Chondrocyte (in vitro differentiated cells): ENCODE measurements around the gene C12orf76. TPM values are rescaled to one million over a fixed set of nuclear protein-coding genes. Genes with fewer than 3 reads are reported as not detected.
"Not testable (repeated sequence)": the region's sequence is repeated elsewhere in the genome, so short reads cannot be mapped to it uniquely, and the experiment has no call there.

ENCODE experiments used
- DNase-seq: peaks from one replicate; pipeline ENCODE4 v3.0.0; 2021; ENCODE audit warnings: mixed read lengths, low spot score
- H3K27ac Mint-ChIP-seq: one replicate; pipeline ENCODE4 v1.8.0; 2021; ENCODE audit warnings: mild to moderate bottlenecking, moderate library complexity, mixed read lengths; ENCODE audit not compliant: unreplicated experiment
- H3K27me3 Mint-ChIP-seq: 2 replicates; pipeline ENCODE4 v1.8.0; 2021; ENCODE audit warnings: low read depth, mixed read lengths
- H3K36me3 Mint-ChIP-seq: 2 replicates; pipeline ENCODE4 v1.8.0; 2021; ENCODE audit warnings: low read depth, mixed read lengths
- H3K4me1 Mint-ChIP-seq: 2 replicates; pipeline ENCODE4 v1.8.0; 2021; ENCODE audit warnings: low read depth, mild to moderate bottlenecking, mixed read lengths
- H3K4me3 Mint-ChIP-seq: one replicate; pipeline ENCODE4 v1.8.0; 2021; ENCODE audit warnings: mild to moderate bottlenecking, moderate library complexity, mixed read lengths; ENCODE audit not compliant: unreplicated experiment
- H3K9me3 Mint-ChIP-seq: 2 replicates; pipeline ENCODE4 v1.8.0; 2021; ENCODE audit warnings: low read depth, mixed read lengths
- CTCF ChIP-seq: fragments of 200-600 bp; sonication (generic); IDR thresholded peaks from 2 replicates; pipeline ENCODE4 v1.5.0; 2021; ENCODE audit warnings: antibody characterized with exemption, mild to moderate bottlenecking, moderate library complexity
- total RNA-seq: library from RNA; stranded (reverse); gene quantifications from 3 replicates; pipeline ENCODE4 v1.2.1, GENCODE V29; 2021

C12orf76 gene
- total RNA-seq, 1 donor from 2014 or later: 8.2 TPM

DNA sequence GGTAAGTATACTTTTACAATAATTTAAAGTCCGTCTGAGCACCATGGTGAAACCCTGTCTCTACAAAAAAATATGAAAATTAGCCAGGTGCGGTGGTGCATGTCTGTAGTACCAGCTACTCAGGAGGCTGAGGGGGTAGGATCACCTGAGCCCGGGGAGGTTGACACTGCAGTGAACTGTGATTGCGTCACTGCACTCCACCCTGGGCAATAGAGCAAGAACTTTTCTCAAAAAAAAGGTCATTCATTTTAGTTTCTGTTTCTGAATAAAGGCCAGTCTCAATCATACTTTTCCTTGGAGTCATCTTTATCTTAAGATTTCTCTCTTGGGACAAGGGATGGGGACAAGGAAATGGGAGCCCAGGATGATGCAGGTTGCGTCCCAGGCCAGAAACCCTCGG, 36.2 kb downstream of the C12orf76 start:
- H3K4me3 Mint-ChIP-seq: no peak overlapping the region

GRCh38 chr12:110010853-110011723, 37.2 kb downstream of the C12orf76 start:
- H3K4me3 Mint-ChIP-seq: no peak overlapping the region
- H3K4me1 Mint-ChIP-seq: no peaks in the 10 kb centered on the region
- H3K27ac Mint-ChIP-seq: no peak overlapping the region
- peaks cover 8% of the 10 kb centered on the region for H3K36me3 Mint-ChIP-seq
- DNase-seq: no peak
- H3K27me3 Mint-ChIP-seq: no peaks in the 10 kb centered on the region
- no peak for TF ChIP-seq CTCF
- H3K9me3 Mint-ChIP-seq: no peaks in the 10 kb centered on the region

More for the DNA sequence above, 36.2 kb downstream of the C12orf76 start:
- H3K9me3 Mint-ChIP-seq: no peaks in the 10 kb centered on the region
- H3K4me1 Mint-ChIP-seq: no peaks in the 10 kb centered on the region
- H3K36me3 Mint-ChIP-seq: peaks cover 8% of the 10 kb centered on the region
- DNase-seq: no peak
- TF ChIP-seq CTCF: no peak
- H3K27ac Mint-ChIP-seq: no peak overlapping the region
- H3K27me3 Mint-ChIP-seq: no peaks in the 10 kb centered on the region

DNA sequence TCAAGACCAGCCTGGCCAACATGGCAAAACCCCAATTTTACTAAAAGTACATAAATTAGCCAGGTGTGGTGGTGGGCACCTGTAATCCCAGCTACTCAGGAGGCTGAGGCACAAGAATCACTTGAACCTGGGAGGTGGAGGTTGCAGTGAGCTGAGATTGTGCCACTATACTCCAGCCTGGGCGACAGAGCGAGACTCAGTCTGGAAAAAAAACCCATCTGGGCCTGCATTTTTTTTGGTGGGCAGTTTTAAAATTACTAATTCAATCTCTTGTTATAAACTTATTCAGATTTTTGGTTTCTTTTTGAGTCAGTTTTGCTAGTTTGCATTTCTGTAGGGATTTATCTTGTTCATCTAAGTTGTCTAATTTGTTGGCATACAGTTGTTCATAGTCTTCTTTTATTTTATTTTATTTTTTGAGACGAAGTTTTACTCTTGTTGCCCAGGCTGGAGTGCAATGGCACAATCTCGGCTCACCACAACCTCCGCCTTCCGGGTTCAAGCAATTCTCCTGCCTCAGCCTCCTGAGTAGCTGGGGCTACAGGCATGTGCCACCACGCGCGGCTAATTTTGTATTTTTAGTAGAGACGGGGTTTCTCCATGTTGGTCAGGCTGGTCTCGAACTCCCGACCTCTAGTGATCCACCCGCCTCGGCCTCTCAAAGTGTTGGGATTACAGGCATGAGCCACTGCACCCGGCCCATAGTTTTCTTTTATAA, 39.5 kb downstream of the C12orf76 start:
- not testable (repeated sequence) for H3K4me3 Mint-ChIP-seq, DNase-seq, H3K9me3 Mint-ChIP-seq, H3K27me3 Mint-ChIP-seq, H3K36me3 Mint-ChIP-seq, H3K27ac Mint-ChIP-seq, H3K4me1 Mint-ChIP-seq

DNA sequence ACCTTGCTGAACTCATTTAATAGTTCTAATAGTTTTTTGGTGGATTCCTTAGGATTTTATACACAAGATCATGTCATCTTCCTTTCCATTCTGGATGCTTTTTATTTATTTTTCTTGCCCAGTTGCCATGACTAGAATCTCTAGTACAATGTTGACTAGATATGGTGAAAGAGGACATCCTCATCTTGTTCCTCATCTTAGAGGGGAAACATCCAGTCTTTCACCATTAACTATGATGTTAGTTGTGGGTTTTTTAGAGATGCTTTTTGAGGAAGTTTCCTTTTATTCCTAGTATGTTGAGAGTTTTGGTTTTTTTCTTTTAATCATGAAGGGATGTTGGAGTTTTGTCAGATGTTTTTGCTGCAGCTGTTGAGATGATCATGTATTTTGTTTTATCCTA, 40.4 kb downstream of the C12orf76 start:
- Mint-ChIP-seq H3K27me3 (no peaks in the 10 kb centered on the region), H3K4me3 (no peak overlapping the region), H3K36me3 (peaks cover 2% of the 10 kb centered on the region), H3K4me1 (no peaks in the 10 kb centered on the region), H3K27ac (no peak overlapping the region), H3K9me3 (no peaks in the 10 kb centered on the region)
- no peak for TF ChIP-seq CTCF
- DNase-seq: no peak

DNA sequence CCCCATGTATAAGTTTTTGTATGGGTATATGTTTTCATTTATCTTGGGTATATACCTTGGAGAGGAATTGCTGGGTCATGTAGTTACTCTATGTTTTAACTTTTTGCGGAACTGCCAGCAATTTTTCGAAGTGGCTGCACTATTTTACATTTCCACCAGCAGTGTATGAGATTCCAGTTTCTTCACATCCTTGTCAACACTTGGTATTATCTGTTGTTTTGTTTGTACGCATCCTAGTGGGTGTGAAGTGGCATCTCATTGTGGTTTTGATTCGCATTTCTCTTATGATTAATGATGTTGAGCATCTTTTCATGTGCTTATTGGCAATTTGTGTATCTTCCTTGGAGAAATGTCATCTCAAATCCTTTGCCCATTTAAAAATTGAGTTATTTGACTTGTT, 42.2 kb downstream of the C12orf76 start:
- no peak overlapping the region for H3K27ac Mint-ChIP-seq
- no peaks in the 10 kb centered on the region for H3K36me3 Mint-ChIP-seq
- H3K4me3 Mint-ChIP-seq: no peak overlapping the region
- no peaks in the 10 kb centered on the region for H3K9me3 Mint-ChIP-seq
- H3K4me1 Mint-ChIP-seq: peaks cover 9% of the 10 kb centered on the region
- DNase-seq: no peak
- TF ChIP-seq CTCF: no peak
- H3K27me3 Mint-ChIP-seq: no peaks in the 10 kb centered on the region
